ENCODE measurements around the gene OTULIN. TPM values are rescaled to one million over a fixed set of nuclear protein-coding genes. Genes with fewer than 3 reads are reported as not detected.
A peak's percentile ranks its signal among the peaks of the same experiment; 100 is the strongest.

The OTULIN gene
- total and polyA plus RNA-seq, 8 donors, result 17.0 to 34.3 (median 21.4) TPM

GRCh38 chr5:14667290-14667689, 2.8 kb downstream of the OTULIN start:
- DNase-seq (no peak), ATAC-seq (no peak)
- Histone ChIP-seq H3K4me1 (peaks cover 11 to 80% of the 10 kb centered on the region in 2 donors), H3K27me3 (no peaks in the 10 kb centered on the region), H3K4me3 (no peak overlapping the region), H3K36me3 (no peaks in the 10 kb centered on the region), H3K27ac (peak overlapping the region in 1 of 2 donors; percentile 3), H3K9me3 (no peaks in the 10 kb centered on the region)
- no peak for TF ChIP-seq CTCF (IDR thresholded peaks at IDR 0.05)
- intact Hi-C loops (cut with DNase I), result no loop called here

- intact Hi-C loops (cut with DNase I), result no loop called here
- H3K4me3 ChIP-seq, result no peak overlapping the region
- no peaks in the 10 kb centered on the region for H3K36me3 ChIP-seq
- peaks cover 11 to 85% of the 10 kb centered on the region in 2 donors for H3K4me1 ChIP-seq
- no peak for DNase-seq
- H3K27ac ChIP-seq, result peak overlapping the region in 1 of 2 donors; percentile 3
- ATAC-seq, result no peak
- H3K9me3 ChIP-seq, result no peaks in the 10 kb centered on the region
- H3K27me3 ChIP-seq, result no peaks in the 10 kb centered on the region
- TF ChIP-seq CTCF (IDR thresholded peaks at IDR 0.05), result no peak
These were observed 3.3 kb downstream of the OTULIN start for GRCh38 chr5:14667770-14668169.

DNA sequence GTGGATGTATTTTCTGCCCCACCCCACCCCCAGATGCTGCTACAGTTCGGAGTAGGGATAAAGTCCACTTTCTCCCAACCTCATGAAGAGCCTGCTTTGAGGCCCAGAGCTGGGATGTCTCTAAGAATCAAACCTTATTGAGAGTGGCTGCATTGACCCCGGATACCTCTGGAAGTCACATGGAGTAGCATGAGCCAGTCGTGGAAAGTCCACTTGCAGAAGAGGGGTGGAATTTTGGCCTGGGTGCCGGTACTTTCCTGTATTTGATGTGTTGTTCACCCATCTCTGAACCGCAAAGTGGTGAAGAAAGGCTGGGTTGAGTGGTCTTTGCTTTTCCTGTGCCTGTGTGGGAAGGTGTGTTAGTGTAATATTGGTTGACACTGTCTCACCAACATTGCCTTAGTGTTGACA, 3.7 kb downstream of the OTULIN start:
- TF ChIP-seq CTCF (IDR thresholded peaks at IDR 0.05), result no peak
- H3K27ac ChIP-seq, result no peak overlapping the region

DNA sequence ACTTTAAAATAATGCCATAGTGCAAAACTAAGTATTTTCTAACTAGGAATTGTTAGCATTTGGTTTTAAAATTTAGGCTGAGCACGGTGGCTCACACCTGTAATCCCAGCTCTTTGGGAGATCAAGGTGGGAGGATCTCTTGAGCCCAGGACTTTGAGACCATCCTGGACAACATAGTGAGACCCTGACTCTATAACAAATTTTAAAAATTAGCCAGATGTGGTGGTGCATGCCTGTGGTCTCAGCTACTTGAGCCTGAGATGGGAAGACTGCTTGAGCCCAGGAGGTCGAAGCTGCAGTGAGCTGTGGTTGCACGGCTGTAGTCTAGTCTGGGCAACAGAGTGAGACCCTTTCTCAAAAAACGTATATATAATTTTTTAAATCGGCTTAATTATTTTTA, 4.9 kb downstream of the OTULIN start:
- no peak for ATAC-seq
- H3K9me3 ChIP-seq, result no peaks in the 10 kb centered on the region
- no peak overlapping the region for H3K4me3 ChIP-seq
- DNase-seq, result no peak
- no peak overlapping the region for H3K27ac ChIP-seq
- no peak for TF ChIP-seq CTCF (IDR thresholded peaks at IDR 0.05)
- intact Hi-C loops (cut with DNase I), result no loop called here
- no peaks in the 10 kb centered on the region for H3K27me3 ChIP-seq
- peaks cover 0 to 6% of the 10 kb centered on the region in 2 donors for H3K36me3 ChIP-seq
- H3K4me1 ChIP-seq, result peaks cover 11 to 85% of the 10 kb centered on the region in 2 donors

More for the DNA sequence above, 3.7 kb downstream of the OTULIN start:
- Histone ChIP-seq H3K27me3 (no peaks in the 10 kb centered on the region), H3K4me3 (no peak overlapping the region), H3K9me3 (no peaks in the 10 kb centered on the region), H3K4me1 (peaks cover 11 to 87% of the 10 kb centered on the region in 2 donors), H3K36me3 (no peaks in the 10 kb centered on the region)
- no peak for DNase-seq
- intact Hi-C loops (cut with DNase I), result no loop called here
- ATAC-seq, result no peak

DNA sequence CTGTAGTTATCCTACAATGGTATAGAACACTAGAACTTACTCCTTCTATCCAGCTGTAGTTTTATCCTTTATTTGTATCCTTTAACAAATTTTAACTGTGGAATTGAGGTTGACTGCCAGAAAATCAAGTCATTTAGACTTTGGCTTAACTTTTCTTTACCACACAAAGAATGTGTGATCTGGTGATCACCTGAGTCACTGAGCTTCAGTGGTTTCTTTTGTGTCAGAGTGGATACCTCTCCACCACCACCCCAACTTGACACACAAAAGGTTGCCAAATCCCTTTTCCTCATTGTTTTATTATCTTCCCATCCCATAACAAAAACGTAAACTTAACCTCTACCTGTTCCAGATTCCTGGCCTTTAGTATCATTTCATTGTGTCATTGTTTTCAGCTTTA, 5.5 kb downstream of the OTULIN start:
- no peak for TF ChIP-seq CTCF (IDR thresholded peaks at IDR 0.05)
- no peaks in the 10 kb centered on the region for H3K27me3 ChIP-seq
- intact Hi-C loops (cut with DNase I), result no loop called here
- H3K27ac ChIP-seq, result no peak overlapping the region
- peaks cover 11 to 90% of the 10 kb centered on the region in 2 donors for H3K4me1 ChIP-seq
- H3K4me3 ChIP-seq, result no peak overlapping the region
- ATAC-seq, result no peak
- H3K9me3 ChIP-seq, result no peaks in the 10 kb centered on the region
- peaks cover 0 to 7% of the 10 kb centered on the region in 2 donors for H3K36me3 ChIP-seq
- DNase-seq, result no peak

Data from left lung (tissue), 10 donors.